ENCODE measurements around the gene NIM1K. TPM values are rescaled to one million over a fixed set of nuclear protein-coding genes. Genes with fewer than 3 reads are reported as not detected.

Gene NIM1K
- total and polyA plus RNA-seq, 10 of the 15 experiments (the other 5 are each of a cell fraction or from before 2014, with no cell fraction given), result 0.27 to 1.7 (median 0.66) TPM

DNA sequence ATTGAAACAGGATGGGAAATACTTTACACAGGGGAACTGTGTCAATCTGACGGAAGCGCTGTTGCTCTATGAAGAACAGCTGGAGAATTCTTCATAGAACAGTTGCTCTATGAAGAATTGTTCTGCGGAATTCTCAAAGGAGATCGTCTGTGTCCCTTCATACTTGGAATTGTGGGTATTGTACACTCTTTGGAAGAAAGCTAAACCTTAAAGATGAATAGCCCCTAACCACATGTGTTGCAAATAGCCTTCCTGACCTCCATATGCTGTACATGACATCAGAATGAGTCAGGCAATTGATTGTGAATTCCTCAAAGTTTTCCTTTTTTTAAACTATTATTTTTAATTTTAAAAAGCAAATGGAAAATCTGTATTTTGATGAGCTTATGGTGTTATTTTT lies 15.6 kb downstream of the NIM1K start:
- POLR2A ChIA-PET, result no interaction called here

DNA sequence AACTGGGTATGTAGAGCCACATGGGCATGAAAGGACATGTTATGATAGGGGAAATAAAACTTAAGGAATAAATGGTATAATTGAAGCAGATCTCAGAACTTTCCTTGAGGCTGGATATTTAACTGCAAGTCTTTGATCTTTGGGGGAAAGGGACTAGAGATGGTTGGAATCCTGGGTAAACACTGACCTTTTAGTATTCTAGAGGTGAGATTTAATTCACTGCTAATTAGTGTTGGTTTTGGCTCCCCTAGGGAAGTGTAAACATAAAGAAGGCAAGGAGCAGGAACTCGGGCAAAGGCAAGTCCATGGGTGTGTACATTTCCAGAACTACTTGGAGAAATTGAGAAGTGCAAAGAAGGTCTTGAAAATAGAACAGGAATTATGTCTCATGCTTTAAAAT lies 16.6 kb downstream of the NIM1K start:
- FAIRE-seq (no peak), DNase-seq (ENCODE audit: low read depth, low spot score) (no peak), ATAC-seq (no peak)
- Histone ChIP-seq H3K36me3 (ENCODE audit: control insufficient read depth in 2 of 2, insufficient read depth in 2 of 2, low read length in 1 of 2) (no peaks in the 10 kb centered on the region), H4K20me1 (ENCODE audit: control insufficient read depth, insufficient read depth) (no peaks in the 10 kb centered on the region), H3K4me1 (ENCODE audit: control insufficient read depth, insufficient read depth, low read length) (no peaks in the 10 kb centered on the region), H3K9ac (ENCODE audit: control insufficient read depth, insufficient read depth, low read length) (no peak overlapping the region), H3K4me2 (ENCODE audit: control insufficient read depth, insufficient read depth) (no peak overlapping the region), H2AFZ (ENCODE audit: control insufficient read depth, low read depth, low read length) (no peak overlapping the region), H3K27me3 (replicated peaks in 1 of 2; ENCODE audit: control insufficient read depth in 2 of 2, insufficient read depth in 2 of 2, low read length in 1 of 2) (no peaks in the 10 kb centered on the region), H3K27ac (ENCODE audit: control insufficient read depth, insufficient read depth) (no peak overlapping the region), H3K4me3 (no peak overlapping the region), H3K9me3 (replicated peaks; ENCODE audit: control insufficient read depth, insufficient read depth, low read length) (no peaks in the 10 kb centered on the region), H3K79me2 (ENCODE audit: control insufficient read depth, insufficient read depth, low read length) (no peaks in the 10 kb centered on the region)
- SMC1A ChIA-PET (ENCODE audit: uncharacterized antibody, unreplicated experiment), result no interaction called here
- WGBS (ENCODE audit: insufficient coverage, insufficient replicate concordance, low lambda C conversion rate, missing lambda C conversion rate), result 38% methylated on average over 1 of the region's 1 CpG
- RAD21 ChIA-PET (ENCODE audit: unreplicated experiment), result no interaction called here
- no peak for TF ChIP-seq SMAD5 (IDR thresholded peaks at IDR 0.05; ENCODE audit: low read depth)
- no peak for TF ChIP-seq HDAC2 (IDR thresholded peaks at IDR 0.05)
- no peak for TF ChIP-seq TCF7 (IDR thresholded peaks at IDR 0.05; ENCODE audit: borderline replicate concordance)
- no peak for TF ChIP-seq REST (IDR thresholded peaks at IDR 0.05; ENCODE audit: low read depth, low read length)
- TF ChIP-seq ZBED1 (IDR thresholded peaks at IDR 0.05; ENCODE audit: borderline replicate concordance), result no peak
- no peak for TF ChIP-seq ESRRA (IDR thresholded peaks at IDR 0.05; ENCODE audit: low read length)
- no peak for TF ChIP-seq HDGF (IDR thresholded peaks at IDR 0.05)
- no peak for TF ChIP-seq HSF1 (IDR thresholded peaks at IDR 0.05; ENCODE audit: low read depth, low read length)
- no peak for TF ChIP-seq KAT2A (conservative IDR thresholded peaks at IDR 0.05; ENCODE audit: control insufficient read depth, low read depth, low read length)
- no peak for TF ChIP-seq MYC (IDR thresholded peaks at IDR 0.05; ENCODE audit: insufficient read depth, insufficient read length, insufficient replicate concordance, low read length, severe bottlenecking)
- no peak for TF ChIP-seq MEF2B (IDR thresholded peaks at IDR 0.05; ENCODE audit: partially characterized antibody, poor library complexity, severe bottlenecking)
- no peak for TF ChIP-seq ZNF622 (IDR thresholded peaks at IDR 0.05)
- POLR2A ChIA-PET, result no interaction called here
- intact Hi-C loops (cut with micrococcal nuclease; ENCODE audit: unreplicated experiment), result no loop called here
- in situ Hi-C loops (cut with MboI), result no loop called here
- CTCF ChIA-PET, result no interaction called here
- BruUV-seq (replicated peaks), result no TSS peak

More for the DNA sequence above, 15.6 kb downstream of the NIM1K start:
- Histone ChIP-seq H3K27ac (ENCODE audit: control insufficient read depth, insufficient read depth) (no peak overlapping the region), H3K36me3 (ENCODE audit: control insufficient read depth in 2 of 2, insufficient read depth in 2 of 2, low read length in 1 of 2) (no peaks in the 10 kb centered on the region), H3K4me2 (ENCODE audit: control insufficient read depth, insufficient read depth) (no peak overlapping the region), H3K79me2 (ENCODE audit: control insufficient read depth, insufficient read depth, low read length) (no peaks in the 10 kb centered on the region), H3K9ac (ENCODE audit: control insufficient read depth, insufficient read depth, low read length) (no peak overlapping the region), H3K4me1 (ENCODE audit: control insufficient read depth, insufficient read depth, low read length) (peaks cover under 1% of the 10 kb centered on the region; the same call in 1 of the 2 replicates), H3K27me3 (replicated peaks in 1 of 2; ENCODE audit: control insufficient read depth in 2 of 2, insufficient read depth in 2 of 2, low read length in 1 of 2) (no peaks in the 10 kb centered on the region), H3K9me3 (replicated peaks; ENCODE audit: control insufficient read depth, insufficient read depth, low read length) (no peaks in the 10 kb centered on the region), H4K20me1 (ENCODE audit: control insufficient read depth, insufficient read depth) (no peaks in the 10 kb centered on the region), H2AFZ (ENCODE audit: control insufficient read depth, low read depth, low read length) (no peak overlapping the region), H3K4me3 (no peak overlapping the region)
- no peak for DNase-seq (ENCODE audit: low read depth, low spot score)
- ChIA-PET SMC1A (ENCODE audit: uncharacterized antibody, unreplicated experiment) (no interaction called here), RAD21 (ENCODE audit: unreplicated experiment) (no interaction called here), CTCF (interaction anchor here (1.0 kb wide), 1 partner anchor 9 kb away, joined by 3 read pairs; no protein-coding TSS in a partner anchor)
- in situ Hi-C loops (cut with MboI), result no loop called here
- TF ChIP-seq ZNF622 (IDR thresholded peaks at IDR 0.05), result no peak
- TF ChIP-seq NFIC (IDR thresholded peaks at IDR 0.05; ENCODE audit: low read depth, low read length), result no peak
- TF ChIP-seq TARDBP (IDR thresholded peaks at IDR 0.05; ENCODE audit: borderline replicate concordance), result no peak
- no peak for TF ChIP-seq FOS (IDR thresholded peaks at IDR 0.05; ENCODE audit: borderline replicate concordance, extremely low read depth, insufficient read length)
- WGBS (ENCODE audit: insufficient coverage, insufficient replicate concordance, low lambda C conversion rate, missing lambda C conversion rate), result 84% methylated on average over 4 of the region's 4 CpGs
- intact Hi-C loops (cut with micrococcal nuclease; ENCODE audit: unreplicated experiment), result no loop called here
- BruUV-seq (replicated peaks), result no TSS peak
- no peak for FAIRE-seq
- no peak for ATAC-seq
